Upper lobe of left lung (tissue), 6 donors: ENCODE data around the gene SEC16A. TPM values are rescaled to one million over a fixed set of nuclear protein-coding genes. Genes with fewer than 3 reads are reported as not detected.

ENCODE experiments used
- ATAC-seq, 2 donors: fragments of 200-7000 bp; cut with Tn5 transposase; one replicate each; pipeline ENCODE4 v1.9.1; 2022; ENCODE audit warnings: mild to moderate bottlenecking in 2 of 2, moderate library complexity in 2 of 2; ENCODE audit not compliant: low FRiP score in 2 of 2
- DNase-seq, 2 donors: peaks; one replicate each; pipeline ENCODE4 v3.0.0-alpha.2; 2019 to 2020
- H3K27ac ChIP-seq, 4 donors: fragments of 200-600 bp; sonication (generic); one replicate each; pipeline ENCODE4 v1.5.1; 2016 to 2019
- H3K27me3 ChIP-seq, 4 donors: fragments of 200-600 bp; sonication (generic); one replicate each; pipeline ENCODE4 v1.5.1; 2017 to 2019
- H3K36me3 ChIP-seq, 4 donors: fragments of 200-600 bp; sonication (generic); one replicate each; pipeline ENCODE4 v1.5.1; 2016 to 2019
- H3K4me1 ChIP-seq, 4 donors: fragments of 200-600 bp; sonication (generic); one replicate each; pipeline ENCODE4 v1.5.1; 2018 to 2019
- H3K4me3 ChIP-seq, 4 donors: fragments of 200-600 bp; sonication (generic); one replicate each; pipeline ENCODE4 v1.5.1; 2017 to 2019; ENCODE audit warnings: mild to moderate bottlenecking in 2 of 4, moderate library complexity in 1 of 4
- H3K9me3 ChIP-seq, 4 donors: fragments of 200-600 bp; sonication (generic); one replicate each; pipeline ENCODE4 v1.5.1; 2018 to 2019
- CTCF ChIP-seq, 6 experiments: fragments of 450-650 bp in 4 of 6; fragments of 200-600 bp in 2 of 6; sonication (generic) in 2 of 6; IDR thresholded peaks; one replicate each; pipeline ENCODE4 v1.5.1; 2016 to 2019; ENCODE audit warnings: antibody characterized with exemption in 6 of 6
- EP300 ChIP-seq, 4 donors: sonication (generic); formaldehyde crosslinking; IDR thresholded peaks; one replicate each; pipeline ENCODE4 v1.5.1; 2017; ENCODE audit warnings: antibody characterized with exemption in 4 of 4, control low read depth in 2 of 4
- POLR2A ChIP-seq, 4 donors: fragments of 450-650 bp; IDR thresholded peaks; one replicate each; pipeline ENCODE4 v1.5.1; 2016 to 2017; ENCODE audit warnings: antibody characterized with exemption in 4 of 4, mild to moderate bottlenecking in 2 of 4
- POLR2AphosphoS5 ChIP-seq, 2 donors: sonication (generic); formaldehyde crosslinking; IDR thresholded peaks; one replicate each; pipeline ENCODE4 v1.5.1; 2017; ENCODE audit warnings: antibody characterized with exemption in 2 of 2
- WGBS, 2 donors: methylation state at CpG; one replicate each; pipeline ENCODE4 v1.1.5; 2017 to 2018; 5-methylcytosine and 5-hydroxymethylcytosine counted together
- total RNA-seq, 6 donors: library from RNA; depleted of rRNA in 4 of 6; stranded (reverse); fragments of >200 nt in 4 of 6; gene quantifications; one replicate each; pipeline versions ENCODE4 v1.1.0 to v1.2.1, GENCODE V29; 2016 to 2021
- donor health status: DM: no; HTN: no; CAD: no; lungs with moderate emphysema.
- donor health status: DM: no; HTN: yes; CAD: no; lungs with severe emphysema.

Gene SEC16A
- total RNA-seq, 6 donors from 2014 or later = 64.1 to 89.1 (median 72.1) TPM

GRCh38 chr9:136441681-136442245, 41.1 kb downstream of the SEC16A start:
- 83 to 94% methylated on average over 7 to 17 of the region's 17 CpGs for WGBS, 2 donors
- no peak for TF ChIP-seq CTCF (IDR thresholded peaks at IDR 0.05)
- TF ChIP-seq EP300 (IDR thresholded peaks at IDR 0.05) = no peak
- no peak for TF ChIP-seq POLR2A (IDR thresholded peaks at IDR 0.05)
- TF ChIP-seq POLR2AphosphoS5 (IDR thresholded peaks at IDR 0.05) = no peak
- DNase-seq (no peak), ATAC-seq (no peak)
- Histone ChIP-seq H3K27ac (no peak overlapping the region), H3K9me3 (no peaks in the 10 kb centered on the region), H3K27me3 (no peaks in the 10 kb centered on the region), H3K4me1 (peaks cover 21 to 30% (median 27%) of the 10 kb centered on the region in 4 donors), H3K4me3 (no peak overlapping the region), H3K36me3 (peaks cover 14 to 64% (median 58%) of the 10 kb centered on the region in 4 donors)

GRCh38 chr9:136441191-136441680, 41.6 kb downstream of the SEC16A start:
- no peak overlapping the region for H3K27ac ChIP-seq
- H3K4me3 ChIP-seq = no peak overlapping the region
- H3K9me3 ChIP-seq = no peaks in the 10 kb centered on the region
- DNase-seq = no peak
- no peaks in the 10 kb centered on the region for H3K27me3 ChIP-seq
- no peak for ATAC-seq
- no peak for TF ChIP-seq POLR2A (IDR thresholded peaks at IDR 0.05)
- no peak for TF ChIP-seq EP300 (IDR thresholded peaks at IDR 0.05)
- TF ChIP-seq CTCF (IDR thresholded peaks at IDR 0.05) = no peak
- peaks cover 25 to 35% (median 28%) of the 10 kb centered on the region in 4 donors for H3K4me1 ChIP-seq
- 90 to 93% methylated on average over 15 of the region's 15 CpGs for WGBS, 2 donors
- peaks cover 11 to 58% (median 53%) of the 10 kb centered on the region in 4 donors for H3K36me3 ChIP-seq

- peak within 1 kb of the TSS; percentile 63 to 100 (median 91) for H3K4me3 ChIP-seq
- peaks cover 11 to 49% (median 40%) of the 10 kb centered on the region in 4 donors for H3K36me3 ChIP-seq
- H3K9me3 ChIP-seq = no peaks in the 10 kb centered on the region
- H3K27ac ChIP-seq = peak within 1 kb of the TSS; percentile 75 to 86 (median 80)
- peaks cover 25 to 40% (median 28%) of the 10 kb centered on the region in 4 donors for H3K4me1 ChIP-seq
- WGBS, 2 donors = 33 to 34% methylated on average over 9 to 19 of the region's 90 CpGs
- TF ChIP-seq POLR2A (IDR thresholded peaks at IDR 0.05) (peak in 1 of 4 donors; percentile 58), POLR2AphosphoS5 (IDR thresholded peaks at IDR 0.05) (no peak), CTCF (IDR thresholded peaks at IDR 0.05) (peak; percentile 79 to 95 (median 89))
- DNase-seq (peak; percentile 69 to 98), ATAC-seq (peak; percentile 84 to 95)
- H3K27me3 ChIP-seq = no peaks in the 10 kb centered on the region
Measured at GRCh38 chr9:136439481-136440408, 43.1 kb downstream of the SEC16A start, which contains the start of gene INPP5E. Gene INPP5E, minus strand, starts transcription at chr9:136439845. Its CDS starts 426 bp downstream, at chr9:136439419.

GRCh38 chr9:136438548-136439480, 44.0 kb downstream of the SEC16A start:
- WGBS, 2 donors = 2 to 10% methylated on average over 2 to 34 of the region's 91 CpGs
- H3K4me3 ChIP-seq = peak overlapping the region; percentile 63 to 100 (median 91)
- peak in 1 of 6 experiments; percentile 4 for TF ChIP-seq CTCF (IDR thresholded peaks at IDR 0.05)
- TF ChIP-seq POLR2A (IDR thresholded peaks at IDR 0.05) = no peak
- H3K4me1 ChIP-seq = peaks cover 25 to 40% (median 28%) of the 10 kb centered on the region in 4 donors
- peaks cover 7 to 39% (median 32%) of the 10 kb centered on the region in 4 donors for H3K36me3 ChIP-seq
- peak; percentile 34 to 91 for DNase-seq
- no peaks in the 10 kb centered on the region for H3K9me3 ChIP-seq
- peak overlapping the region; percentile 75 to 86 (median 80) for H3K27ac ChIP-seq
- no peaks in the 10 kb centered on the region for H3K27me3 ChIP-seq
- ATAC-seq = peak in 1 of 2 donors; percentile 60
